NCI-H524 treated with DMSO at 0.1 percent for 48 hours (cell line): ENCODE results near the gene ARHGAP45.
"Not testable (repeated sequence)": the region's sequence is repeated elsewhere in the genome, so short reads cannot be mapped to it uniquely, and the experiment has no call there.

Source experiments
- DNase-seq: peaks from one replicate; lab custom pipeline; 2025; lab: John Stamatoyannopoulos, UW

ARHGAP45 gene

GRCh38 chr19:1105008-1105872, 38.3 kb downstream of the ARHGAP45 start:
- DNase-seq, result no peak

GRCh38 chr19:1105873-1106840, 39.2 kb downstream of the ARHGAP45 start:
- no peak for DNase-seq

DNA sequence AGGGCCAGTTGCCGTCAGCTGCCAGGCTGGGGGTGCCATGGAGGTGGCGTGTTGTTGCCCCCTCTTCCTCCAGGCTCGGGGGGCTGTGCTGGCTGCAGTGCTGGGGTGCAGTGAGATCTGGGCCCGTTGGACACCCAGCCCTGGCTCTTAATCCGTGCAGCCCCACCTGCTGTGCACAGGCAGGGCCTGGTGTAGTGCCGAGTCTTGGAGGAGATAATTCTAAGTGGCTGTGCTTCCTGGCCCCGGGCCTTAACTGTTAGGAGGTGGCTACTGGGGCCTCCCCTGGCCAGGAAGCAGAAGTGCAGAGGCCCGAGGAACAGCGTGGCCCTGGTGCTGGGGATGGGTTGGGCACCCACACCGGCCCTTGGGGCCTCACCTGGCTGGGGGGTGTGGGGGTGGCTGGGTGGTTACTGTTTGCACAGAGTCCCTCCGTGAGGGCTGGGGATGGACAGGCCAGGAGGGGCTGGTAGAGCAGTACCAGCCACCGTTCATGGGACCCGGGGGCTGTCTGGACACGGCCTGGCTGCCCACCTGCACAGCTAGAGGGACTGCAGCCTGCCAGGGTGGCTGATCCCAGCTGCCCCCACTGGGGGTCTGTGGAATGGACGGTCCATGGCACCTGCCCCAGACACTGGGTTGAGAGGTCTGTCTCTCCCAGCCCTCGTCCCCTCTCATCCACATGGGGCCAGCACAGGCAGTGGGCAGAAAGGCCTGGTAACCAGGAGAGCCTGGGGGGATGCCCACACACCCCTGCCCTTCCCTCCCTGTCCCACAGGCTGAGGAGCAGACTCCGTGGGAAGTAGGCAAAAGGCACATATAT, 40.1 kb downstream of the ARHGAP45 start:
- no peak for DNase-seq

DNA sequence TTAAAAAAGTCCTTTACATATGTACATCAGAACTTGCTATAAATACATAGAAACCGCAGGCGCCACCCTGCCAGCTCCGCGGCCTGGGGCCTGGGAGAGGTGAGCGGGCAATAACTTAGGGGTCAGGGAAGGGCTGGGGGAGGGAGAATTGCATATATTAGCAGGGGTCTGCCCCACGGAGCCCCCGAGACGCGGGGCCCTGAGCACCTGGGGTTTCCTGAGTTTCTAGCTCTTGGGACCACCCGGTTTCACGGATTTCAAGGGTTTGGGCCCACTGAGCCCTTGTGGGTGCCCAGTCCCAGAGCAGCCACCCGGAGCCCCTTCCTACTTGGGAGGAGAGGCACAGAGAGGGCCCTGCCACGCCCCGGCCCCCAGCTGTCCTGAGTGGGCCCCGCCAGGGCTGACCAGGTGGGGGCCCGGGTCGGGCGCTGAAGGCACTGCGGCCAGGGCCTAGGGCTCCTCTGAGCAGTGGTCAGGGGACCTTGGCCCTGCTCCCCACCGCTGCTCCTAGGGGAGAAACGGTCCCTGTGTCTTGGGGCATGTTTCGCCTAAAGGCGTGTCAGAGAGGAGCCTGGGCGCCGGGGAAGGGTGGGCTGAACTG, 40.8 kb downstream of the ARHGAP45 start:
- no peak for DNase-seq

- no peak for DNase-seq
These were observed 41.5 kb downstream of the ARHGAP45 start for GRCh38 chr19:1108291-1109031.

GRCh38 chr19:1109032-1109551, 42.1 kb downstream of the ARHGAP45 start:
- DNase-seq, result no peak

DNA sequence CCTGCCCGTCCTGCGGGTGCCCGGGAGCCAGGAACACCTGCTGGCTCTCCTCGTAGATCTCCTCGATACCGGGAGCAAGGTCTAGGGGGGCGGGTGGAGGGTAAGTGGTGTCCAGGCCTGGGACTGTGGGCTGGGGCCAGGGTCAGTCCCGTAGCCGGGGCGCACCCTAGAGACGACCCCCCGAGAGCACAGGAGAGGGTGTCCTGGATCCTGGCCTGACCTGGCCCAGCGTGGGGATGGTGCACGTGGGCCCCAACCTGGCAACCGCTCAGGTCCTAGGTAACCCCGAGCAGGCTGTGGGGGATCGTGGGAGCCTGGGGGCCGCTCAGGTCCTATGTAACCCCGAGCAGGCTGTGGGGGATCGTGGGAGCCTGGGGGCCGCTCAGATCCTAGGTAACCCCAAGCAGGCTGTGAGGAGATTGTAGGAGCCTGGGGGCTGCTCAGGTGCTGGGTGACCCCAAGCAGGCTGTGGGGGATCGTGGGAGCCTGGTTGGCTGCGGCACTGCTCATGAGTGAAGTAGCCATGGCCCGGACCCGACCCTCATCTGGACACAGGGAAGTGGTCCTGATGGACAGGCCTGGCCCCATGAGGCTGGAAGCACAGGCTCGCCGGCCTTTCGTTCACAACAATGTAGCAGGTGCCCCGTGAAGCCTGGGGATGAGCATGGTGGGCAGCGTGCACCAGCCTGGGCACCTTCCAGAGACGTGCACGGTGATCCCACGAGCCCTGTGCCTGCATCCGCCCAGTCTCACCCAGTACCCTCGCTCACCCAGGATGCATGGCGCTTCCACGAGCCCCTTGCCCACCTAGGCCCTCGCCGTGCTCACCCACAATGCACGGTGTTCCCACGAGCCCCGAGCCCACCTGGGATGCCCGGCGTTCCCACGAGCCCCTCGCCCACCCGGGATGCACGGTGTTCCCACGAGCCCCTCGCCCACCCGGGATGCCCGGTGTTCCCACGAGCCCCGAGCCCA, 43.0 kb downstream of the ARHGAP45 start:
- DNase-seq, result no peak

GRCh38 chr19:1110809-1111640, 44.1 kb downstream of the ARHGAP45 start:
- DNase-seq, result no peak

- no peak for DNase-seq
These were observed 44.8 kb downstream of the ARHGAP45 start for GRCh38 chr19:1111641-1112267.

DNA sequence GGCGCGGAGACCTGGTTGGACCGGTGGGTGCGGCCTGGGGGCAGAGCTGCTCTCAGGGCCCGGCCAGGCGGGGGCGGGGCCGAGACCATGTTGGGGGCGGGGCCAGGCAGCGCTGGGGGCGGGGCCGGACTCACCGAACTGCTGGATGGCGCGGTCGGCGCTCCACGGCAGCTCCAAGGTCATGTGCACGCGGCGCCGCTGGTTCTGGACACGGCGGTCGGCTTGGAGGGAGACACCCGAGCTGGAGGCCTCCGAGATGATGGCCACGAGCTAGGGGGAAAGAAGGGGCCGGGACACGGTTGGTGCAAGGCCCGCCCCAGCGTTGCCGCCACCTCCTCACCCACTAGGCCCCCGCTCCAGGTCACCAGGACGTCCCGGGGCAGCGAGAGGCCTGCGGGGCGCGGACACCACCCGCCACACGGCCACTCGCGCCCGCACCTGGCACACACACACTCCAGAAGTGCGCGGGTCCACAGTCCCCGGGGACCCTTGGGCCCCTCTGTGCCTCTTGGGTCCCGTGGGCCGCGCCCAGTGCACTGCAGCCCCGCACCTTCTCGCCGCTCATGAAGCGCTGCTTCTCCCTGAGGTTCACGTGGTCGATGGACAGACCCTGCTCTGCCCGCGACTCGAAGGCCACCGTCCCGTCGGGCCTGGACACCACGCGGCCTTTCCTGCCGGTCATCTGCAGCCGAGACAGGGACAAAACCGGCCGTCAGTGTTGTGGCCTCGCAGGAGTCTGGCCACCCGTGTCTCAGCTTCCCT, 45.5 kb downstream of the ARHGAP45 start:
- no peak for DNase-seq

- DNase-seq, result peak; percentile 61
These were observed 46.3 kb downstream of the ARHGAP45 start for GRCh38 chr19:1113030-1113985.

- no peak for DNase-seq
These were observed 47.1 kb downstream of the ARHGAP45 start for GRCh38 chr19:1113986-1114483.

- not testable (repeated sequence) for DNase-seq
These were observed 47.8 kb downstream of the ARHGAP45 start for GRCh38 chr19:1114728-1115127.

- DNase-seq, result no peak
These were observed 48.9 kb downstream of the ARHGAP45 start for GRCh38 chr19:1115646-1116420.
